SK-N-MC (cell line): ENCODE data around the gene LRRFIP2.

Source experiments
- EZH2 ChIP-seq: fragments of 200-600 bp; sonication (generic); IDR thresholded peaks from one replicate; pipeline ENCODE4 v1.6.1; 2017; ENCODE audit warnings: antibody characterized with exemption
- FOXP2 ChIP-seq: optimal IDR thresholded peaks from 2 replicates; pipeline ENCODE3; 2011; ENCODE audit warnings: mild to moderate bottlenecking, moderate library complexity; ENCODE audit not compliant: insufficient read depth; ENCODE audit errors: extremely low read length, control extremely low read depth
- POLR2AphosphoS5 ChIP-seq: IDR thresholded peaks from 2 replicates; pipeline ENCODE4 v1.6.1; 2012; ENCODE audit warnings: mild to moderate bottlenecking, low read depth, low read length, borderline replicate concordance

- TF ChIP-seq POLR2AphosphoS5 (no peak), EZH2 (no peak), FOXP2 (no peak)
Observed at GRCh38 chr3:37098884-37099283, 75.5 kb downstream of the LRRFIP2 start.
